Measurements from ENCODE around the gene SLC6A15.

SLC6A15 gene

GRCh38 chr12:84920331-84920730 is 7.7 kb upstream of the SLC6A15 start:
- no peak overlapping the region for H3K4me2 ChIP-seq (ENCODE audit: low read length)
- H3K79me2 ChIP-seq (ENCODE audit: control insufficient read depth, low read length) = no peaks in the 10 kb centered on the region
- H3K9me3 ChIP-seq (ENCODE audit: control insufficient read depth, insufficient read depth, low read length) = no peaks in the 10 kb centered on the region
- no peaks in the 10 kb centered on the region for H3K27me3 ChIP-seq (ENCODE audit: control insufficient read depth, low read length)
- H3K9me2 ChIP-seq (replicated peaks; ENCODE audit: control insufficient read depth, low read length) = no peaks in the 10 kb centered on the region
- no peak overlapping the region for H3K27ac ChIP-seq (ENCODE audit: low read depth, low read length)
- H3K4me1 ChIP-seq (ENCODE audit: control insufficient read depth, low read length) = no peaks in the 10 kb centered on the region
- TF ChIP-seq CTCF (IDR thresholded peaks at IDR 0.05; ENCODE audit: low read depth, low read length, poor library complexity, severe bottlenecking) = no peak
- no peaks in the 10 kb centered on the region for H4K20me1 ChIP-seq (ENCODE audit: control insufficient read depth, insufficient read depth, low read depth, low read length)
- H3F3A ChIP-seq (ENCODE audit: control insufficient read depth, insufficient read depth) = no peaks in the 10 kb centered on the region
- no peaks in the 10 kb centered on the region for H3K36me3 ChIP-seq (ENCODE audit: control insufficient read depth, low read length)
- no peak overlapping the region for H3K4me3 ChIP-seq (ENCODE audit: low read length)

- Histone ChIP-seq H3K79me2 (ENCODE audit: control insufficient read depth, low read length) (no peaks in the 10 kb centered on the region), H3K9me2 (replicated peaks; ENCODE audit: control insufficient read depth, low read length) (no peaks in the 10 kb centered on the region), H3K4me3 (ENCODE audit: low read length) (no peak overlapping the region), H3K4me2 (ENCODE audit: low read length) (no peak overlapping the region), H3K36me3 (ENCODE audit: control insufficient read depth, low read length) (no peaks in the 10 kb centered on the region), H3F3A (ENCODE audit: control insufficient read depth, insufficient read depth) (no peaks in the 10 kb centered on the region; the same call in 1 of the 2 replicates), H4K20me1 (ENCODE audit: control insufficient read depth, insufficient read depth, low read depth, low read length) (no peaks in the 10 kb centered on the region), H3K27me3 (ENCODE audit: control insufficient read depth, low read length) (no peaks in the 10 kb centered on the region), H3K27ac (ENCODE audit: low read depth, low read length) (no peak overlapping the region), H3K9me3 (ENCODE audit: control insufficient read depth, insufficient read depth, low read length) (no peaks in the 10 kb centered on the region), H3K4me1 (ENCODE audit: control insufficient read depth, low read length) (no peaks in the 10 kb centered on the region)
- TF ChIP-seq CTCF (IDR thresholded peaks at IDR 0.05; ENCODE audit: low read depth, low read length, poor library complexity, severe bottlenecking) = no peak
- no peak for TF ChIP-seq EZH2phosphoT487 (IDR thresholded peaks at IDR 0.05; ENCODE audit: borderline replicate concordance, low read length)
Measured at GRCh38 chr12:84919271-84919670, 6.7 kb upstream of the SLC6A15 start.

- peaks cover 5% of the 10 kb centered on the region; the same call in 1 of the 2 replicates for H3F3A ChIP-seq (ENCODE audit: control insufficient read depth, insufficient read depth)
- H3K4me1 ChIP-seq (ENCODE audit: control insufficient read depth, low read length) = peaks cover 18% of the 10 kb centered on the region
- no peak overlapping the region for H3K4me2 ChIP-seq (ENCODE audit: low read length)
- H3K36me3 ChIP-seq (ENCODE audit: control insufficient read depth, low read length) = no peaks in the 10 kb centered on the region
- TF ChIP-seq EZH2phosphoT487 (IDR thresholded peaks at IDR 0.05; ENCODE audit: borderline replicate concordance, low read length) (no peak), CTCF (IDR thresholded peaks at IDR 0.05; ENCODE audit: low read depth, low read length, poor library complexity, severe bottlenecking) (no peak)
- H3K4me3 ChIP-seq (ENCODE audit: low read length) = no peak overlapping the region
- H3K9me2 ChIP-seq (replicated peaks; ENCODE audit: control insufficient read depth, low read length) = no peaks in the 10 kb centered on the region
- no peaks in the 10 kb centered on the region for H3K27me3 ChIP-seq (ENCODE audit: control insufficient read depth, low read length)
- H3K9me3 ChIP-seq (ENCODE audit: control insufficient read depth, insufficient read depth, low read length) = peaks cover 5% of the 10 kb centered on the region; the same call in 1 of the 2 replicates
- no peaks in the 10 kb centered on the region for H3K79me2 ChIP-seq (ENCODE audit: control insufficient read depth, low read length)
- H3K27ac ChIP-seq (ENCODE audit: low read depth, low read length) = no peak overlapping the region
- no peaks in the 10 kb centered on the region for H4K20me1 ChIP-seq (ENCODE audit: control insufficient read depth, insufficient read depth, low read depth, low read length)
Measured at GRCh38 chr12:84913129-84913515, 523 bp upstream of the SLC6A15 start.

Data from DOHH2 (cell line).